Measurements from ENCODE around the gene VPS54.
"Not testable (repeated sequence)": the region's sequence is repeated elsewhere in the genome, so short reads cannot be mapped to it uniquely, and the experiment has no call there.

VPS54 gene

GRCh38 chr2:64012115-64012514 is 7.1 kb downstream of the VPS54 start:
- Histone ChIP-seq H3K27me3 (ENCODE audit: control insufficient read depth in 5 of 5, insufficient read depth in 4 of 5, low read length in 5 of 5) (no peaks in the 10 kb centered on the region), H3K4me1 (ENCODE audit: control insufficient read depth in 5 of 5, insufficient read depth in 5 of 5, low read length in 5 of 5) (peaks cover 0 to 18% (median 9%) of the 10 kb centered on the region in 5 donors), H3K9ac (ENCODE audit: low read length in 5 of 5) (no peak overlapping the region), H3K27ac (ENCODE audit: low read depth, low read length) (no peak overlapping the region), H3K4me3 (ENCODE audit: low read depth in 1 of 5, low read length in 5 of 5) (no peak overlapping the region), H3K9me3 (ENCODE audit: control insufficient read depth in 5 of 5, low read length in 5 of 5) (no peaks in the 10 kb centered on the region), H3K36me3 (ENCODE audit: control insufficient read depth in 5 of 5, insufficient read depth in 5 of 5, low read length in 5 of 5) (peaks cover 0 to 2% (median 0%) of the 10 kb centered on the region in 5 donors)

- H3K4me1 ChIP-seq (ENCODE audit: control insufficient read depth in 5 of 5, insufficient read depth in 5 of 5, low read length in 5 of 5) = no peaks in the 10 kb centered on the region
These were observed 10.7 kb downstream of the VPS54 start for GRCh38 chr2:64008434-64009009.

GRCh38 chr2:64007924-64008323 is 11.3 kb downstream of the VPS54 start:
- no peaks in the 10 kb centered on the region for H3K9me3 ChIP-seq (ENCODE audit: control insufficient read depth in 5 of 5, low read length in 5 of 5)
- H3K4me1 ChIP-seq (ENCODE audit: control insufficient read depth in 5 of 5, insufficient read depth in 5 of 5, low read length in 5 of 5) = no peaks in the 10 kb centered on the region
- no peak overlapping the region for H3K27ac ChIP-seq (ENCODE audit: low read depth, low read length)
- H3K9ac ChIP-seq (ENCODE audit: low read length in 5 of 5) = no peak overlapping the region
- no peak overlapping the region for H3K4me3 ChIP-seq (ENCODE audit: low read depth in 1 of 5, low read length in 5 of 5)
- H3K36me3 ChIP-seq (ENCODE audit: control insufficient read depth in 5 of 5, insufficient read depth in 5 of 5, low read length in 5 of 5) = peaks cover 0 to 2% (median 0%) of the 10 kb centered on the region in 5 donors
- H3K27me3 ChIP-seq (ENCODE audit: control insufficient read depth in 5 of 5, insufficient read depth in 4 of 5, low read length in 5 of 5) = no peaks in the 10 kb centered on the region

More at GRCh38 chr2:64008434-64009009, 10.7 kb downstream of the VPS54 start:
- Histone ChIP-seq H3K9ac (ENCODE audit: low read length in 5 of 5) (no peak overlapping the region), H3K27me3 (ENCODE audit: control insufficient read depth in 5 of 5, insufficient read depth in 4 of 5, low read length in 5 of 5) (no peaks in the 10 kb centered on the region), H3K4me3 (ENCODE audit: low read depth in 1 of 5, low read length in 5 of 5) (no peak overlapping the region), H3K27ac (ENCODE audit: low read depth, low read length) (no peak overlapping the region), H3K9me3 (ENCODE audit: control insufficient read depth in 5 of 5, low read length in 5 of 5) (no peaks in the 10 kb centered on the region), H3K36me3 (ENCODE audit: control insufficient read depth in 5 of 5, insufficient read depth in 5 of 5, low read length in 5 of 5) (peaks cover 0 to 2% (median 0%) of the 10 kb centered on the region in 5 donors)

- Histone ChIP-seq H3K4me1 (ENCODE audit: control insufficient read depth in 5 of 5, insufficient read depth in 5 of 5, low read length in 5 of 5) (peaks cover 0 to 4% (median under 1%) of the 10 kb centered on the region in 5 donors), H3K27ac (ENCODE audit: low read depth, low read length) (no peak overlapping the region), H3K27me3 (ENCODE audit: control insufficient read depth in 5 of 5, insufficient read depth in 4 of 5, low read length in 5 of 5) (no peaks in the 10 kb centered on the region), H3K9ac (ENCODE audit: low read length in 5 of 5) (no peak overlapping the region), H3K4me3 (ENCODE audit: low read depth in 1 of 5, low read length in 5 of 5) (no peak overlapping the region), H3K9me3 (ENCODE audit: control insufficient read depth in 5 of 5, low read length in 5 of 5) (no peaks in the 10 kb centered on the region), H3K36me3 (ENCODE audit: control insufficient read depth in 5 of 5, insufficient read depth in 5 of 5, low read length in 5 of 5) (peaks cover 0 to 3% (median 0%) of the 10 kb centered on the region in 5 donors)
These were observed 13.4 kb downstream of the VPS54 start for GRCh38 chr2:64005707-64006356.

- Histone ChIP-seq H3K4me3 (ENCODE audit: low read depth in 1 of 5, low read length in 5 of 5) (no peak overlapping the region), H3K4me1 (ENCODE audit: control insufficient read depth in 5 of 5, insufficient read depth in 5 of 5, low read length in 5 of 5) (peaks cover 0 to 16% (median 13%) of the 10 kb centered on the region in 5 donors), H3K9me3 (ENCODE audit: control insufficient read depth in 5 of 5, low read length in 5 of 5) (no peaks in the 10 kb centered on the region), H3K36me3 (ENCODE audit: control insufficient read depth in 5 of 5, insufficient read depth in 5 of 5, low read length in 5 of 5) (peaks cover 0 to 5% (median 0%) of the 10 kb centered on the region in 5 donors), H3K27me3 (ENCODE audit: control insufficient read depth in 5 of 5, insufficient read depth in 4 of 5, low read length in 5 of 5) (no peaks in the 10 kb centered on the region), H3K9ac (ENCODE audit: low read length in 5 of 5) (no peak overlapping the region), H3K27ac (ENCODE audit: low read depth, low read length) (no peak overlapping the region)
These were observed 16.0 kb downstream of the VPS54 start for GRCh38 chr2:64003239-64003638.

GRCh38 chr2:64001382-64002101 is 17.7 kb downstream of the VPS54 start:
- Histone ChIP-seq H3K36me3 (ENCODE audit: control insufficient read depth in 5 of 5, insufficient read depth in 5 of 5, low read length in 5 of 5) (peaks cover 0 to 5% (median 0%) of the 10 kb centered on the region in 5 donors), H3K9me3 (ENCODE audit: control insufficient read depth in 5 of 5, low read length in 5 of 5) (peaks cover 0 to 3% (median 0%) of the 10 kb centered on the region in 5 donors), H3K27ac (ENCODE audit: low read depth, low read length) (no peak overlapping the region), H3K27me3 (ENCODE audit: control insufficient read depth in 5 of 5, insufficient read depth in 4 of 5, low read length in 5 of 5) (no peaks in the 10 kb centered on the region), H3K4me1 (ENCODE audit: control insufficient read depth in 5 of 5, insufficient read depth in 5 of 5, low read length in 5 of 5) (peaks cover 0 to 16% (median 13%) of the 10 kb centered on the region in 5 donors), H3K4me3 (ENCODE audit: low read depth in 1 of 5, low read length in 5 of 5) (no peak overlapping the region), H3K9ac (ENCODE audit: low read length in 5 of 5) (no peak overlapping the region)

- Histone ChIP-seq H3K4me1 (ENCODE audit: control insufficient read depth in 5 of 5, insufficient read depth in 5 of 5, low read length in 5 of 5) (peaks cover 0 to 16% (median 13%) of the 10 kb centered on the region in 5 donors), H3K27me3 (ENCODE audit: control insufficient read depth in 5 of 5, insufficient read depth in 4 of 5, low read length in 5 of 5) (no peaks in the 10 kb centered on the region), H3K27ac (ENCODE audit: low read depth, low read length) (no peak overlapping the region), H3K9me3 (ENCODE audit: control insufficient read depth in 5 of 5, low read length in 5 of 5) (peaks cover 0 to 3% (median 0%) of the 10 kb centered on the region in 5 donors), H3K9ac (ENCODE audit: low read length in 5 of 5) (no peak overlapping the region), H3K4me3 (ENCODE audit: low read depth in 1 of 5, low read length in 5 of 5) (no peak overlapping the region), H3K36me3 (ENCODE audit: control insufficient read depth in 5 of 5, insufficient read depth in 5 of 5, low read length in 5 of 5) (peaks cover 0 to 5% (median 0%) of the 10 kb centered on the region in 5 donors)
These were observed 18.4 kb downstream of the VPS54 start for GRCh38 chr2:64000630-64001381.

GRCh38 chr2:63999049-63999448 is 20.2 kb downstream of the VPS54 start:
- Histone ChIP-seq H3K27ac (ENCODE audit: low read depth, low read length) (no peak overlapping the region), H3K4me1 (ENCODE audit: control insufficient read depth in 5 of 5, insufficient read depth in 5 of 5, low read length in 5 of 5) (peaks cover 0 to 16% (median 13%) of the 10 kb centered on the region in 5 donors), H3K9ac (ENCODE audit: low read length in 5 of 5) (no peak overlapping the region)

GRCh38 chr2:63996582-63997198 is 22.5 kb downstream of the VPS54 start:
- H3K27me3 ChIP-seq (ENCODE audit: control insufficient read depth in 5 of 5, insufficient read depth in 4 of 5, low read length in 5 of 5) = not testable (repeated sequence)

More at GRCh38 chr2:63999049-63999448, 20.2 kb downstream of the VPS54 start:
- Histone ChIP-seq H3K4me3 (ENCODE audit: low read depth in 1 of 5, low read length in 5 of 5) (no peak overlapping the region), H3K36me3 (ENCODE audit: control insufficient read depth in 5 of 5, insufficient read depth in 5 of 5, low read length in 5 of 5) (peaks cover 0 to 5% (median 0%) of the 10 kb centered on the region in 5 donors), H3K27me3 (ENCODE audit: control insufficient read depth in 5 of 5, insufficient read depth in 4 of 5, low read length in 5 of 5) (no peaks in the 10 kb centered on the region), H3K9me3 (ENCODE audit: control insufficient read depth in 5 of 5, low read length in 5 of 5) (peaks cover 0 to 3% (median 0%) of the 10 kb centered on the region in 5 donors)

More at GRCh38 chr2:63996582-63997198, 22.5 kb downstream of the VPS54 start:
- not testable (repeated sequence) for H3K4me3 ChIP-seq (ENCODE audit: low read depth in 1 of 5, low read length in 5 of 5); H3K9ac ChIP-seq (ENCODE audit: low read length in 5 of 5); H3K9me3 ChIP-seq (ENCODE audit: control insufficient read depth in 5 of 5, low read length in 5 of 5); H3K27ac ChIP-seq (ENCODE audit: low read depth, low read length); H3K36me3 ChIP-seq (ENCODE audit: control insufficient read depth in 5 of 5, insufficient read depth in 5 of 5, low read length in 5 of 5)
- peaks cover 0 to 16% (median 13%) of the 10 kb centered on the region in 5 donors for H3K4me1 ChIP-seq (ENCODE audit: control insufficient read depth in 5 of 5, insufficient read depth in 5 of 5, low read length in 5 of 5)
